ENCODE measurements around the gene FGF6.

Gene FGF6

GRCh38 chr12:4483885-4484823, 38.5 kb upstream of the FGF6 start:
- ChIA-PET POLR2A (no interaction called here), CTCF (interaction anchor here (1.0 to 1.8 kb wide), 6 partner anchors 12 to 63 kb away, joined by 3 to 5 read pairs (median 3); no protein-coding TSS in a partner anchor)
- TF ChIP-seq CTCF (IDR thresholded peaks at IDR 0.05; ENCODE audit: control extremely low read depth, extremely low read depth, low read depth, missing control alignments), result no peak
- DNase-seq (ENCODE audit: extremely low spot score), result no peak

- POLR2A ChIA-PET, result no interaction called here
- TF ChIP-seq CTCF (IDR thresholded peaks at IDR 0.05; ENCODE audit: control extremely low read depth, extremely low read depth, low read depth, missing control alignments), result no peak
- CTCF ChIA-PET, result interaction anchor here (1.8 kb wide), 1 partner anchor 44 kb away, joined by 4 read pairs; no protein-coding TSS in a partner anchor
- no peak for DNase-seq (ENCODE audit: extremely low spot score)
These were observed 37.3 kb upstream of the FGF6 start for GRCh38 chr12:4482936-4483335.

GRCh38 chr12:4478933-4479332, 33.3 kb upstream of the FGF6 start:
- DNase-seq (ENCODE audit: extremely low spot score), result no peak
- ChIA-PET POLR2A (no interaction called here), CTCF (no interaction called here)
- TF ChIP-seq CTCF (IDR thresholded peaks at IDR 0.05; ENCODE audit: control extremely low read depth, extremely low read depth, low read depth, missing control alignments), result no peak

- TF ChIP-seq CTCF (IDR thresholded peaks at IDR 0.05; ENCODE audit: control extremely low read depth, extremely low read depth, low read depth, missing control alignments), result no peak
- ChIA-PET CTCF (no interaction called here), POLR2A (no interaction called here)
- no peak for DNase-seq (ENCODE audit: extremely low spot score)
These were observed 31.5 kb upstream of the FGF6 start for GRCh38 chr12:4477129-4477528.

GRCh38 chr12:4472046-4472445, 26.4 kb upstream of the FGF6 start:
- ChIA-PET CTCF (no interaction called here), POLR2A (no interaction called here)
- no peak for DNase-seq (ENCODE audit: extremely low spot score)
- no peak for TF ChIP-seq CTCF (IDR thresholded peaks at IDR 0.05; ENCODE audit: control extremely low read depth, extremely low read depth, low read depth, missing control alignments)

- no peak for TF ChIP-seq CTCF (IDR thresholded peaks at IDR 0.05; ENCODE audit: control extremely low read depth, extremely low read depth, low read depth, missing control alignments)
- ChIA-PET CTCF (interaction anchor here (1.0 kb wide), 2 partner anchors 26 to 93 kb away, joined by 3 read pairs; no protein-coding TSS in a partner anchor), POLR2A (no interaction called here)
- DNase-seq (ENCODE audit: extremely low spot score), result no peak
These were observed 25.6 kb upstream of the FGF6 start for GRCh38 chr12:4471256-4471655.
